Measurements from ENCODE around the gene RIGI.
"Not testable (repeated sequence)": the region's sequence is repeated elsewhere in the genome, so short reads cannot be mapped to it uniquely, and the experiment has no call there.

The RIGI gene

DNA sequence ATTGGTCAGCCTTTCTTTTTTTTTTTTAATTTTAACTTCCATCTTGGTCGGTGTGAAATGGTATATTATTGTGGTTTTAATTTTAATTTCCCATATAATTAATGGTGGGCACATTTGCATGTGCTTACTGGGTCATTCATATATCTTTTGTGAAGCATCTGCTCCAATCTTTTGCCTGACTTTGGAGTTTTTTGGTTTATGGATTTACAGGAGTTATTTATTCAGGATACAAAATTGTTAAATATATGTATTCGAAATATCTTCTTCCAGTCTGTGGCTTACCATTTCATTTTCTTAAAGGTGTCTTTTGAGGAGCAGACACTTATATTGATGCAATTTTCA is 682 bp upstream of the RIGI start:
- no peak for DNase-seq (ENCODE audit: low read depth in 3 of 3)

GRCh38 chr9:32525709-32526030 is 326 bp downstream of the RIGI start:
- DNase-seq (ENCODE audit: low read depth in 3 of 3): no peak

DNA sequence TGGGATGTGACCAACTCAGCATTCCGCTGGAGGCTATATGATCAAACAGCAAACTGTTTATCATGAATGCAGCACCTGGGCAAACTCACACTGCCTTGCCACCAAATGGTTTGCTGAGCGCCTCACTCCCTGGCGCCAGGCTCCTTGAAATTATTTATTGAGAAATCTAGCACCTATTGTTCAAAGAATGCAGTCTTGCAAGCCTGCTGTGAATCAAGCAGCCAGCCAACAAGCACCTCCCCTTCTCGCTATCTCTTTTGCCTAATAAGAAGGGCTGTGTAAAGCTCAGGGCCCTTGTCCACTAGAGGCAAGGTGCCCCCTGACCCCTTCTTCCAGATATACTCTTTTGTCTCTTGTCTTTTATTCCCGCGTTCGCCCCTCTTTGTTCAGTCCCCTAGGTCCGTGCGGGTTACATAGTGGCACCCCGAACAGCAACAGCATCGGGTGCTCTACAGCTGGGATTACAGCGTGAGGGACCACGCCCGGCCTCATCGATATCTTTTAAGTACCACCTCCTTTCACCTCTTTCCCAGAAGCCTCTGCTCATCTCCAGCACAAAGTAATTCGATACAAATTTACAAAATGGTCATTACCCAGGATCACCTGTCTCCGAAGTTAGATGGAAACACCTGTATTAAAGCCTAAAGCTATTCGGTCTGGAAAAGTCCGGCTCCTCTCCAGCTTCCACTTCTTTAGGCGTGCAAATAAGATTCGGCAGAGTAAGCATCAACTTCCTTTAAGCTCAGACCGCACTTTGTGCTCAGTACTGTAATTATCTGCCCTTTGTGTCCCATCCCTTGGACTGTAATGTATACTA is 896 bp downstream of the RIGI start:
- no peak for DNase-seq (ENCODE audit: low read depth in 3 of 3)

DNA sequence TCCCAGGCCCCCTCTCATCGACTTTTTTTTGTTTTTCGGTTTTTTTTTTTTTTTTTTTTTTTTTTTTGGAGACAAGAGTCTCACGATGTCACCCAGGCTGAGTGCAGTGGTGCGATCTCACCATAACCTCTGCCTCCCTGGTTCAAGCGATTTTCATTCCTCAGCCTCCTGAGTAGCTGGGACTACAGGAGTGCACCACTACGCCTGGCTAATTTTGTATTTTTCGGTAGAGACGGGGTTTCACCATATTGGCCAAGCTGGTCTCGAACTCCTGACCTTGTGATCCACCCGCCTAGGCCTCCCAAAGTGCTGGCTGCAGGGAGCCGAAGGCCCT is 1.5 kb downstream of the RIGI start:
- DNase-seq (ENCODE audit: low read depth in 3 of 3): not testable (repeated sequence)

- DNase-seq (ENCODE audit: low read depth in 3 of 3): no peak
Measured at GRCh38 chr9:32523910-32524309, 2.1 kb downstream of the RIGI start.

DNA sequence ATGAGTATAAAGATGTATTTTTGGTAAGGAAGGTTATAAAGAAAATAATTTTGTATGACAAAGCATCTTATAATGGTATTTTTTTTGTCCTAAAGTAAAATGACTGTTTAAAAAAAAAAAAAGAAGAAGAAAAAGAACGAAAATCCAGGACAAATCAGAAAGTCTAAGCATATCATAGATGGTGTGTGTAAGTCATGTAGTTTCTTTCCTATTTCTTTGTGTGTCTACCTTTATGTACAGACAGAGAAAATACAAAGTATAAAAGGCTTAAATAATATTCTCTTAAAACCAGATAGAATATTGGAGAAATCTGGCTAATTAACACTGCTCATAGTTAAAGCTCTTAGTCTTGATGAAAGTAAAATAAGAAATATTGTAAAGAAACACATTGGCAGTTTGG is 7.7 kb downstream of the RIGI start:
- DNase-seq (ENCODE audit: low read depth in 3 of 3): no peak

- no peak for DNase-seq (ENCODE audit: low read depth in 3 of 3)
Measured at GRCh38 chr9:32516241-32516640, 9.8 kb downstream of the RIGI start.

DNA sequence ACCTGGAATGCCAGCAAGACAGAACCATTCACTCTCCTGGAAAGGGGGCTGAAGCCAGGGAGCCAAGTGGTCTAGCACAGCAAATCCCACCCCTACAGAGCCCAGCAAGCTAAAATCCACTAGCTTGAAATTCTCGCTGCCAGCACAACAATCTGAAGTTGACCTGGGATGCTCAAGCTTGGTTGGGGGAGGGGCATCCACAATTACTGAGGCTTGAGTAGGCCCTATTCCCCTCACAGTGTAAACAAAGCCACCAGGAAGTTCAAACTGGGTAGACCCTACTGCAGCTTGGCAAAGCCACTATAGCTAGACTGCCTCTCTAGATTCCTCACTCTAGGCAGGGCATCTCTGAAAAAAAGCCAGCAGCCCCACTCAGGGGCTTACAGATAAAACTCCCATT is 17.3 kb downstream of the RIGI start:
- DNase-seq (ENCODE audit: low read depth in 3 of 3): no peak

DNA sequence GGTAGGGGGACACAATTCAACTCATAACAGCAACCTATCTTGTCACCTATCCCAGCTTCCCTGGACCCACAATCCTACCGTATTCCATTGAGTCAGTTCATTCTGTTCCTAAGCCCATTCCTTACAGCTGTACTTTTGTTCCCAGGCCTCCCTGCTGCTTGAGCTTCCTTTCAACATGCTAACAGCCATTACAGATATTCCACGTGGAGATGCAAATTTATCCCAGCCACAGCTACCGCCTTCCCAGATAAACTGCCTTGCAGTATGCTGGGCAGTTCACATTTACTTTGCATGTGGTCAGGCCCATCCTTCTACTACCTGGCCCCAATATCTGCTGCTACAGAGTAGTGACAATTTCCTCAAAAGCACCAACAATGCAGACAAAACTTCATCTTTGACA is 23.0 kb downstream of the RIGI start:
- DNase-seq (ENCODE audit: low read depth in 3 of 3): no peak

DNA sequence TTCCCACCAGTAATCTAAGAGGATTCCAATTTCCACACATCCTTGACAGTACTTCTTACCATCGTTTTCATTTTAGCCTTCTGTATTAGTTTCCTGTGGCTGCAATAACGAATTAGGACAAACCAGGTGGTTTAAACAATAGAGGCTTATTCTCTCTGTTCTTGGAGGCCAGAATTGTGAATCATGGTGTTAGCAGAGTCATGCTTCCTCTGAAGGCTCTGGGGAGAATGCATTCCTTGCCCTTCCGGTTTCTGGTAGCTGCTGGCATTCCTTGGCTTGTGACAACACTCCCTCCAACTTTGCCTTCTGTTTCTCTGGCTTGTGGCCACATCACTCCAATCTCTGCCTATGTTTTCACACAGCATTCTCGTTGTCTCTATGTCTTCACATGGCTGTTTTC is 23.5 kb downstream of the RIGI start:
- no peak for DNase-seq (ENCODE audit: low read depth in 3 of 3)

GRCh38 chr9:32501868-32502267 is 24.1 kb downstream of the RIGI start:
- no peak for DNase-seq (ENCODE audit: low read depth in 3 of 3)

DNA sequence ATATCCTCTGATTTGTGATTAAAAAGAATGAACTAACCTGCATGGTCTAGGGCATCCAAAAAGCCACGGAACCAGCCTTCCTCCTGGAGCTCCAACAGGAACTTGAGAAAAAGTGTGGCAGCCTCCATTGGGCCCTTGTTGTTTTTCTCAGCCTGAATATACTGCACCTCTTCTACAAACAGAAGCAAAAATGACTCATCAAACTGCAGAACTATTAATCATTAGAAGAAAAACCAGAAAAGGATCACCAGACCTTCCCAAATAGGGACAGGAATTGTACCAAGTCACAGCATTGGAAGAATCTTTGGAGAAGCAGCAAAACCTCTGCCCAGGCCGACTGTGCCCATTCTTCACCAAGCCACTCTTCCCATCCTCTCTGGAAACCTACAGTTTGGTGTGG is 25.2 kb downstream of the RIGI start:
- DNase-seq (ENCODE audit: low read depth in 3 of 3): no peak

GRCh38 chr9:32497921-32498320 is 28.1 kb downstream of the RIGI start:
- DNase-seq (ENCODE audit: low read depth in 3 of 3): no peak

- no peak for DNase-seq (ENCODE audit: low read depth in 3 of 3)
Measured at GRCh38 chr9:32490601-32491000, 35.4 kb downstream of the RIGI start.

DNA sequence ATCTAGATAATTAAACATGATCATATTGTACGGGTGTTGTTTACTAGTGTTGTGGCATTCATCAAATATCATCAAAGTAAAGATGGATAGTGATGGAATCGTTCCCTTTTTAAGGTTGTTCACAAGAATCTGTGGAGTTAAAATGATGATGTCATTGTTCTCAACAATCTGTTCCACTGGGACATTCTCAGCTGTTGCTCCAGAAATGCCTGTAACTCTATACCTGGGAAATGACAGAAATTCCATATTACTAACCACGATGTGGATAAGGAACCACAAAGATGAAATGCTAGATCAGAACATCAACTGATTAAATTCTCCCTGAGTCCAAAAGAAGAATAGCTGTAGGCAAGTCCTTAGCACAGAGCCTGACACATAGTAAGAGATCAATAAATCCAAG is 38.0 kb downstream of the RIGI start:
- no peak for DNase-seq (ENCODE audit: low read depth in 3 of 3)

GRCh38 chr9:32486839-32487562 is 39.0 kb downstream of the RIGI start:
- no peak for DNase-seq (ENCODE audit: low read depth in 3 of 3)

DNA sequence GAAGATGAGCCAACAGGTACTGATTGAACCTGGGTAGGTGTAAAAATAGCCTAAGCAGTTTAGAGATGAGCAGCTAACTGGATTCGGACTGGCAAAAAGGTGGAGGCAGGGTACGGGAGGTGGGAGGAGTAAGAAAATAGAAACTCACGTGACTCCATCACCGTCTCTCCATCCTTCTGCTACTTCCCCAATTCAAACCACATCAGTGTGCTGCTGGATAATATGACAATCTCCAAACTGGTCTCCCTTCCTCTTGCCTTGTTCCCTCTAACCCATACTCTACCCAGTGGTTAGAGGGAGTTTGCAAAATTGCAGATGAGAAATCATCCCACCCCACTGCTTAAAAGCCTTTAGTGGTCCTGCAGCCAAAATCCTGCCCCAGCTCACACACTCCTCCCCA is 42.7 kb downstream of the RIGI start:
- no peak for DNase-seq (ENCODE audit: low read depth in 3 of 3)
